Measurements from ENCODE around the gene SLC16A8. TPM values are rescaled to one million over a fixed set of nuclear protein-coding genes. Genes with fewer than 3 reads are reported as not detected.
A peak's percentile ranks its signal among the peaks of the same experiment; 100 is the strongest.

The SLC16A8 gene
- total RNA-seq, 1 experiment from 2014 or later, result 1.1 TPM

GRCh38 chr22:38028344-38029130 lies 55.4 kb downstream of the SLC16A8 start:
- H3K4me3 Mint-ChIP-seq, result 0 out of 5 replicates have a peak overlapping the region, but pooled peaks of 1 of the 2 experiments have one; percentile 1
- Histone ChIP-seq H4K8ac (replicated peaks; ENCODE audit: insufficient read length, low read depth, low read length) (no peak overlapping the region), H3T11ph (ENCODE audit: low read length) (no peak overlapping the region), H3K4me1 (ENCODE audit: insufficient read depth, low read length) (no peaks in the 10 kb centered on the region), H3K4me2 (ENCODE audit: insufficient read depth, insufficient read length, low read length) (no peak overlapping the region), H4K91ac (ENCODE audit: insufficient read length, low read depth, low read length) (no peak overlapping the region), H3K27me3 (ENCODE audit: insufficient read depth, low read length) (no peaks in the 10 kb centered on the region), H3K23ac (ENCODE audit: insufficient read length, low read depth, low read length) (no peak overlapping the region), H3K56ac (ENCODE audit: insufficient read length, low read depth, low read length) (no peak overlapping the region), H2AK5ac (ENCODE audit: insufficient read length, low read length) (no peak overlapping the region), H2BK20ac (ENCODE audit: low read depth, low read length, poor library complexity, severe bottlenecking) (no peak overlapping the region), H2BK120ac (ENCODE audit: low read depth, low read length, poor library complexity, severe bottlenecking) (no peak overlapping the region), H2AFZ (ENCODE audit: low read length) (no peak overlapping the region), H4K5ac (ENCODE audit: insufficient read length, low read depth, low read length) (no peak overlapping the region), H3K23me2 (ENCODE audit: insufficient read length, low read depth, low read length, poor library complexity, severe bottlenecking) (no peaks in the 10 kb centered on the region), H2BK12ac (ENCODE audit: insufficient read length, low read depth, low read length) (no peak overlapping the region), H3K79me2 (ENCODE audit: insufficient read depth, low read length) (no peaks in the 10 kb centered on the region), H3K9ac (ENCODE audit: extremely low read depth, insufficient read length, low read length) (no peak overlapping the region), H2BK15ac (ENCODE audit: low read depth, low read length) (no peak overlapping the region), H3K4ac (ENCODE audit: low read depth, low read length) (no peak overlapping the region), H3K27ac (ENCODE audit: insufficient read length, low read depth, low read length) (no peak overlapping the region), H3K79me1 (ENCODE audit: insufficient read depth, low read depth, low read length, poor library complexity, severe bottlenecking) (no peaks in the 10 kb centered on the region), H2BK5ac (ENCODE audit: insufficient read length, low read length) (no peak overlapping the region), H3K14ac (ENCODE audit: insufficient read depth, low read length) (no peak overlapping the region), H3K9me3 (ENCODE audit: control insufficient read depth, low read depth, low read length) (no peaks in the 10 kb centered on the region), H4K20me1 (ENCODE audit: control insufficient read depth, insufficient read depth, insufficient read length) (no peaks in the 10 kb centered on the region), H3K18ac (ENCODE audit: insufficient read length, low read depth, low read length) (no peak overlapping the region)
- no peak for DNase-seq
- H3K27me3 Mint-ChIP-seq (ENCODE audit: low read depth), result peaks cover 34% of the 10 kb centered on the region
- peak overlapping the region in 1 of 3 experiments; percentile 1; a peak in 1 of 7 replicates for H3K27ac Mint-ChIP-seq
- WGBS (ENCODE audit: extremely low coverage, insufficient read length, low lambda C conversion rate), result no CpG with 5 or more reads among the region's 15 CpGs
- no peaks in the 10 kb centered on the region for H3K9me3 Mint-ChIP-seq
- no peak for TF ChIP-seq CTCF (conservative IDR thresholded peaks at IDR 0.05)
- no peaks in the 10 kb centered on the region for H3K36me3 Mint-ChIP-seq (ENCODE audit: insufficient read depth in 1 of 3, low read depth in 3 of 3)
- H3K4me1 Mint-ChIP-seq, result peaks cover 14 to 21% of the 10 kb centered on the region in 2 experiments

Other genes with a start within 250 kb of the SLC16A8 start
- gene ANKRD54, start 239.8 kb downstream of the SLC16A8 start, total RNA-seq (2021), result 14.4 and 15.3 TPM in 2 replicates
- gene EIF3L, start 234.8 kb downstream of the SLC16A8 start, total RNA-seq (2021), result 736 and 739 TPM in 2 replicates
- 33.3 and 33.8 TPM in 2 replicates for gene MICALL1, start 177.9 kb downstream of the SLC16A8 start, total RNA-seq (2021)
- 0.55 and 0.57 TPM in 2 replicates for gene C22orf23, start 130.6 kb downstream of the SLC16A8 start, total RNA-seq (2021)
- gene POLR2F, start 130.5 kb downstream of the SLC16A8 start, total RNA-seq (2021), result 141 and 147 TPM in 2 replicates
- 2.1 and 2.4 TPM in 2 replicates for gene SOX10, start 99.6 kb downstream of the SLC16A8 start, total RNA-seq (2021)
- gene PICK1, start 26.8 kb downstream of the SLC16A8 start, total RNA-seq (2021), result 34.9 and 35.7 TPM in 2 replicates
- gene BAIAP2L2, start 26.5 kb upstream of the SLC16A8 start, total RNA-seq (2021), result 2.0 and 2.3 TPM in 2 replicates
- 22.1 and 24.1 TPM in 2 replicates for gene PLA2G6, start 97.6 kb upstream of the SLC16A8 start, total RNA-seq (2021)
- 5.8 and 6.7 TPM in 2 replicates for gene MAFF, start 117.8 kb upstream of the SLC16A8 start, total RNA-seq (2021)
- gene TMEM184B, start 188.8 kb upstream of the SLC16A8 start, total RNA-seq (2021), result 51.7 and 58.5 TPM in 2 replicates
- 230 and 236 TPM in 2 replicates for gene CSNK1E, start 233.2 kb upstream of the SLC16A8 start, total RNA-seq (2021)